GM12801 (cell line): ENCODE measurements around the gene KRTAP12-1.
"Not testable (repeated sequence)": the region's sequence is repeated elsewhere in the genome, so short reads cannot be mapped to it uniquely, and the experiment has no call there.

Experiments used
- CTCF ChIP-seq: IDR thresholded peaks from one replicate; pipeline ENCODE4 v1.5.1; 2011; ENCODE audit warnings: control low read depth; ENCODE audit not compliant: insufficient read length; ENCODE audit errors: extremely low read depth

Gene KRTAP12-1

GRCh38 chr21:44701023-44701400 is 19.0 kb upstream of the KRTAP12-1 start:
- TF ChIP-seq CTCF, result no peak

GRCh38 chr21:44700101-44701022 is 18.4 kb upstream of the KRTAP12-1 start:
- TF ChIP-seq CTCF, result no peak

- TF ChIP-seq CTCF, result no peak
Measured at GRCh38 chr21:44699502-44700001, 17.6 kb upstream of the KRTAP12-1 start.

- TF ChIP-seq CTCF, result no peak
Measured at GRCh38 chr21:44697811-44698734, 16.1 kb upstream of the KRTAP12-1 start.

- TF ChIP-seq CTCF, result not testable (repeated sequence)
Measured at GRCh38 chr21:44697172-44697810, 15.3 kb upstream of the KRTAP12-1 start, which contains the start of gene KRTAP10-12. Gene KRTAP10-12, plus strand, starts transcription at chr21:44697172. Its CDS starts 30 bp downstream, at chr21:44697202.

- TF ChIP-seq CTCF, result no peak
Measured at GRCh38 chr21:44696572-44696971, 14.6 kb upstream of the KRTAP12-1 start.

- no peak for TF ChIP-seq CTCF
Measured at GRCh38 chr21:44695641-44696040, 13.7 kb upstream of the KRTAP12-1 start.
